ENCODE data around the gene ZSWIM7. TPM values are rescaled to one million over a fixed set of nuclear protein-coding genes. Genes with fewer than 3 reads are reported as not detected.

The ZSWIM7 gene
- total RNA-seq, 1 experiment from 2014 or later, result 41.3 TPM

- TF ChIP-seq, protein P1, sequence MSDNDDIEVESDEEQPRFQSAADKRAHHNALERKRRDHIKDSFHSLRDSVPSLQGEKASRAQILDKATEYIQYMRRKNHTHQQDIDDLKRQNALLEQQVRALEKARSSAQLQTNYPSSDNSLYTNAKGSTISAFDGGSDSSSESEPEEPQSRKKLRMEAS (CRISPR knock-in tag; IDR thresholded peaks at IDR 0.05), result no peak
- TF ChIP-seq ELF4 (CRISPR knock-in tag; IDR thresholded peaks at IDR 0.05; ENCODE audit: low read depth) (no peak), ZNF423 (CRISPR knock-in tag; IDR thresholded peaks at IDR 0.05) (no peak), ZNF317 (CRISPR knock-in tag; IDR thresholded peaks at IDR 0.05; ENCODE audit: borderline replicate concordance, low read depth) (no peak), TEAD4 (CRISPR knock-in tag; IDR thresholded peaks at IDR 0.05) (no peak), ETV6 (CRISPR knock-in tag; IDR thresholded peaks at IDR 0.05) (no peak), IRF2 (CRISPR knock-in tag; IDR thresholded peaks at IDR 0.05; ENCODE audit: borderline replicate concordance, low read depth) (no peak), ATF1 (CRISPR knock-in tag; IDR thresholded peaks at IDR 0.05) (no peak), TEAD1 (CRISPR knock-in tag; IDR thresholded peaks at IDR 0.05) (no peak), ZNF396 (CRISPR knock-in tag; IDR thresholded peaks at IDR 0.05; ENCODE audit: borderline replicate concordance) (no peak)
- TF ChIP-seq, protein P2, sequence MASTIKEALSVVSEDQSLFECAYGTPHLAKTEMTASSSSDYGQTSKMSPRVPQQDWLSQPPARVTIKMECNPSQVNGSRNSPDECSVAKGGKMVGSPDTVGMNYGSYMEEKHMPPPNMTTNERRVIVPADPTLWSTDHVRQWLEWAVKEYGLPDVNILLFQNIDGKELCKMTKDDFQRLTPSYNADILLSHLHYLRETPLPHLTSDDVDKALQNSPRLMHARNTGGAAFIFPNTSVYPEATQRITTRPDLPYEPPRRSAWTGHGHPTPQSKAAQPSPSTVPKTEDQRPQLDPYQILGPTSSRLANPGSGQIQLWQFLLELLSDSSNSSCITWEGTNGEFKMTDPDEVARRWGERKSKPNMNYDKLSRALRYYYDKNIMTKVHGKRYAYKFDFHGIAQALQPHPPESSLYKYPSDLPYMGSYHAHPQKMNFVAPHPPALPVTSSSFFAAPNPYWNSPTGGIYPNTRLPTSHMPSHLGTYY (CRISPR knock-in tag; IDR thresholded peaks at IDR 0.05), result no peak
- TF ChIP-seq, protein P3, sequence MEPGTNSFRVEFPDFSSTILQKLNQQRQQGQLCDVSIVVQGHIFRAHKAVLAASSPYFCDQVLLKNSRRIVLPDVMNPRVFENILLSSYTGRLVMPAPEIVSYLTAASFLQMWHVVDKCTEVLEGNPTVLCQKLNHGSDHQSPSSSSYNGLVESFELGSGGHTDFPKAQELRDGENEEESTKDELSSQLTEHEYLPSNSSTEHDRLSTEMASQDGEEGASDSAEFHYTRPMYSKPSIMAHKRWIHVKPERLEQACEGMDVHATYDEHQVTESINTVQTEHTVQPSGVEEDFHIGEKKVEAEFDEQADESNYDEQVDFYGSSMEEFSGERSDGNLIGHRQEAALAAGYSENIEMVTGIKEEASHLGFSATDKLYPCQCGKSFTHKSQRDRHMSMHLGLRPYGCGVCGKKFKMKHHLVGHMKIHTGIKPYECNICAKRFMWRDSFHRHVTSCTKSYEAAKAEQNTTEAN (CRISPR knock-in tag; IDR thresholded peaks at IDR 0.05), result no peak
- TF ChIP-seq, protein P4, sequence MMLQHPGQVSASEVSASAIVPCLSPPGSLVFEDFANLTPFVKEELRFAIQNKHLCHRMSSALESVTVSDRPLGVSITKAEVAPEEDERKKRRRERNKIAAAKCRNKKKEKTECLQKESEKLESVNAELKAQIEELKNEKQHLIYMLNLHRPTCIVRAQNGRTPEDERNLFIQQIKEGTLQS (CRISPR knock-in tag; conservative IDR thresholded peaks at IDR 0.05), result no peak
- TF ChIP-seq, protein P5, sequence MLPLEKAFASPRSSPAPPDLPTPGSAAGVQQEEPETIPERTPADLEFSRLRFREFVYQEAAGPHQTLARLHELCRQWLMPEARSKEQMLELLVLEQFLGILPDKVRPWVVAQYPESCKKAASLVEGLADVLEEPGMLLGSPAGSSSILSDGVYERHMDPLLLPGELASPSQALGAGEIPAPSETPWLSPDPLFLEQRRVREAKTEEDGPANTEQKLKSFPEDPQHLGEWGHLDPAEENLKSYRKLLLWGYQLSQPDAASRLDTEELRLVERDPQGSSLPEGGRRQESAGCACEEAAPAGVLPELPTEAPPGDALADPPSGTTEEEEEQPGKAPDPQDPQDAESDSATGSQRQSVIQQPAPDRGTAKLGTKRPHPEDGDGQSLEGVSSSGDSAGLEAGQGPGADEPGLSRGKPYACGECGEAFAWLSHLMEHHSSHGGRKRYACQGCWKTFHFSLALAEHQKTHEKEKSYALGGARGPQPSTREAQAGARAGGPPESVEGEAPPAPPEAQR (CRISPR knock-in tag; IDR thresholded peaks at IDR 0.05), result no peak
Measured at GRCh38 chr17:16005636-16006035, 6.1 kb upstream of the ZSWIM7 start (continued).

GRCh38 chr17:16003841-16004240, 4.3 kb upstream of the ZSWIM7 start:
- no peak for ATAC-seq
- peaks cover 82% of the 10 kb centered on the region for H3K36me3 Mint-ChIP-seq
- ChIA-PET CTCF (no interaction called here), POLR2A (no interaction called here)
- no peak overlapping the region for H3K27ac Mint-ChIP-seq
- no peak for DNase-seq (ENCODE audit: low spot score)
- no peak overlapping the region for H3K4me3 Mint-ChIP-seq
- peaks cover 17% of the 10 kb centered on the region for H3K4me1 Mint-ChIP-seq
- H3K9me3 Mint-ChIP-seq, result peaks cover 10% of the 10 kb centered on the region
- no peaks in the 10 kb centered on the region for H3K27me3 Mint-ChIP-seq (ENCODE audit: low read depth)
- no peak for TF ChIP-seq ATF1 (CRISPR knock-in tag; IDR thresholded peaks at IDR 0.05)
- no peak for TF ChIP-seq PRRX2 (CRISPR knock-in tag; IDR thresholded peaks at IDR 0.05)
- TF ChIP-seq CDX4 (CRISPR knock-in tag; IDR thresholded peaks at IDR 0.05; ENCODE audit: borderline replicate concordance), result no peak
- TF ChIP-seq ZNF671 (CRISPR knock-in tag; IDR thresholded peaks at IDR 0.05), result no peak
- TF ChIP-seq USF2 (CRISPR knock-in tag; IDR thresholded peaks at IDR 0.05), result no peak
- TF ChIP-seq OVOL2 (CRISPR knock-in tag; IDR thresholded peaks at IDR 0.05; ENCODE audit: borderline replicate concordance), result no peak
- TF ChIP-seq ZNF281 (CRISPR knock-in tag; IDR thresholded peaks at IDR 0.05), result no peak
- TF ChIP-seq ELF4 (CRISPR knock-in tag; IDR thresholded peaks at IDR 0.05; ENCODE audit: low read depth), result no peak
- TF ChIP-seq, protein P6, sequence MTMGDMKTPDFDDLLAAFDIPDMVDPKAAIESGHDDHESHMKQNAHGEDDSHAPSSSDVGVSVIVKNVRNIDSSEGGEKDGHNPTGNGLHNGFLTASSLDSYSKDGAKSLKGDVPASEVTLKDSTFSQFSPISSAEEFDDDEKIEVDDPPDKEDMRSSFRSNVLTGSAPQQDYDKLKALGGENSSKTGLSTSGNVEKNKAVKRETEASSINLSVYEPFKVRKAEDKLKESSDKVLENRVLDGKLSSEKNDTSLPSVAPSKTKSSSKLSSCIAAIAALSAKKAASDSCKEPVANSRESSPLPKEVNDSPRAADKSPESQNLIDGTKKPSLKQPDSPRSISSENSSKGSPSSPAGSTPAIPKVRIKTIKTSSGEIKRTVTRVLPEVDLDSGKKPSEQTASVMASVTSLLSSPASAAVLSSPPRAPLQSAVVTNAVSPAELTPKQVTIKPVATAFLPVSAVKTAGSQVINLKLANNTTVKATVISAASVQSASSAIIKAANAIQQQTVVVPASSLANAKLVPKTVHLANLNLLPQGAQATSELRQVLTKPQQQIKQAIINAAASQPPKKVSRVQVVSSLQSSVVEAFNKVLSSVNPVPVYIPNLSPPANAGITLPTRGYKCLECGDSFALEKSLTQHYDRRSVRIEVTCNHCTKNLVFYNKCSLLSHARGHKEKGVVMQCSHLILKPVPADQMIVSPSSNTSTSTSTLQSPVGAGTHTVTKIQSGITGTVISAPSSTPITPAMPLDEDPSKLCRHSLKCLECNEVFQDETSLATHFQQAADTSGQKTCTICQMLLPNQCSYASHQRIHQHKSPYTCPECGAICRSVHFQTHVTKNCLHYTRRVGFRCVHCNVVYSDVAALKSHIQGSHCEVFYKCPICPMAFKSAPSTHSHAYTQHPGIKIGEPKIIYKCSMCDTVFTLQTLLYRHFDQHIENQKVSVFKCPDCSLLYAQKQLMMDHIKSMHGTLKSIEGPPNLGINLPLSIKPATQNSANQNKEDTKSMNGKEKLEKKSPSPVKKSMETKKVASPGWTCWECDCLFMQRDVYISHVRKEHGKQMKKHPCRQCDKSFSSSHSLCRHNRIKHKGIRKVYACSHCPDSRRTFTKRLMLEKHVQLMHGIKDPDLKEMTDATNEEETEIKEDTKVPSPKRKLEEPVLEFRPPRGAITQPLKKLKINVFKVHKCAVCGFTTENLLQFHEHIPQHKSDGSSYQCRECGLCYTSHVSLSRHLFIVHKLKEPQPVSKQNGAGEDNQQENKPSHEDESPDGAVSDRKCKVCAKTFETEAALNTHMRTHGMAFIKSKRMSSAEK (CRISPR knock-in tag; IDR thresholded peaks at IDR 0.05; ENCODE audit: borderline replicate concordance), result no peak
- TF ChIP-seq ZNF396 (CRISPR knock-in tag; IDR thresholded peaks at IDR 0.05; ENCODE audit: borderline replicate concordance), result no peak
- TF ChIP-seq, protein P2 (CRISPR knock-in tag; IDR thresholded peaks at IDR 0.05), result no peak
- no peak for TF ChIP-seq ZNF317 (CRISPR knock-in tag; IDR thresholded peaks at IDR 0.05; ENCODE audit: borderline replicate concordance, low read depth)

Data from WTC11 (cell line).